Esophagus muscularis mucosa (tissue), 4 donors: ENCODE results near the gene MORC2. TPM values are rescaled to one million over a fixed set of nuclear protein-coding genes. Genes with fewer than 3 reads are reported as not detected.

Source experiments
- DNase-seq: peaks from one replicate; pipeline ENCODE4 v3.0.0-alpha.2; 2017; ENCODE audit errors: extremely low spot score
- H3K27ac ChIP-seq, 4 donors: fragments of 200-600 bp; sonication (generic); replicated peaks in 1 of 4; 1 replicate in 3 of 4; 2 replicates in 1 of 4; pipeline ENCODE4 v1.5.1; 2016 to 2019; ENCODE audit warnings: mild to moderate bottlenecking in 1 of 4
- H3K27me3 ChIP-seq, 4 donors: fragments of 200-600 bp; sonication (generic); one replicate each; pipeline versions ENCODE4 v1.5.1 to v1.6.0; 2016 to 2019
- H3K36me3 ChIP-seq, 4 donors: fragments of 200-600 bp; sonication (generic); one replicate each; pipeline ENCODE4 v1.5.1; 2016 to 2019
- H3K4me1 ChIP-seq, 4 donors: fragments of 200-600 bp; sonication (generic); one replicate each; pipeline ENCODE4 v1.5.1; 2016 to 2019
- H3K4me3 ChIP-seq, 4 donors: fragments of 200-600 bp; sonication (generic); 1 replicate in 2 of 4; 2 replicates in 2 of 4; pipeline ENCODE4 v1.5.1; 2016 to 2019; ENCODE audit warnings: mild to moderate bottlenecking in 4 of 4, moderate library complexity in 1 of 4
- H3K9me3 ChIP-seq, 4 donors: fragments of 200-600 bp; sonication (generic); 1 replicate in 3 of 4; 2 replicates in 1 of 4; pipeline ENCODE4 v1.5.1; 2016 to 2019
- CTCF ChIP-seq, 3 experiments: fragments of 200-600 bp in 2 of 3; fragments of 450-650 bp in 1 of 3; sonication (generic) in 2 of 3; IDR thresholded peaks; one replicate each; pipeline ENCODE4 v1.5.1; 2017 to 2019; ENCODE audit warnings: antibody characterized with exemption in 3 of 3, mild to moderate bottlenecking in 2 of 3, moderate library complexity in 1 of 3
- EP300 ChIP-seq: sonication (generic); formaldehyde crosslinking; IDR thresholded peaks from one replicate; pipeline ENCODE4 v1.6.1; 2017; ENCODE audit warnings: antibody characterized with exemption
- POLR2A ChIP-seq: fragments of 450-650 bp; IDR thresholded peaks from one replicate; pipeline ENCODE4 v1.6.1; 2017; ENCODE audit warnings: antibody characterized with exemption, moderate library complexity, mild to moderate bottlenecking, low read depth
- POLR2AphosphoS5 ChIP-seq, 2 donors: sonication (generic); formaldehyde crosslinking; IDR thresholded peaks; one replicate each; pipeline ENCODE4 v1.6.1; 2017; ENCODE audit warnings: antibody characterized with exemption in 2 of 2
- WGBS: methylation state at CpG from one replicate; pipeline ENCODE4 v1.1.5; 2018; 5-methylcytosine and 5-hydroxymethylcytosine counted together
- intact Hi-C: fragments of 100-400 bp; cut with DNase I; formaldehyde crosslinking; loops from one replicate; pipeline ENCODE4 v1.15.1; 2023
- total RNA-seq, 4 donors: library from RNA; depleted of rRNA; stranded (reverse); fragments of >200 nt; gene quantifications; one replicate each; pipeline versions ENCODE4 v1.1.0 to v1.2.1, GENCODE V29; 2016

MORC2 gene
- total RNA-seq, 4 donors from 2014 or later = 19.5 to 28.8 (median 23.8) TPM

DNA sequence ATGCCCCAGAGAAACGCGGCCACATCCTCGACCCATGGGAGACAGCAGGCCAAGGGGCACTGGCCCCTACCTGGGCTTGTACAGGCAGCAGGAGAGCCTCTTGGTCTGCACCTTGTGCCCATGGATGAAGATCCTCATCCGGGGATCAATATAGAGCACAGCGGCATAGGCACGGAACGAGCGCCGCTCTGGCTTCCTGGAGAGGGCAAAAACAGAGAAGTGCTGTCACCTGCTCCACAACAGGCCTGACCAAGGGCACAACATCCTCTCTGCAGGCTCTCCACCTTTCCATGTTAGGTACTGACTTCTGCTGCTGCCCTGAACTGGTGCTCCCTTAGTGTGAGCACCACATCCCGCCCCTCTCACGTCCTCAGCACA is 27.2 kb downstream of the MORC2 start:
- Histone ChIP-seq H3K9me3 (no peaks in the 10 kb centered on the region), H3K4me3 (no peak overlapping the region), H3K36me3 (peaks cover 81 to 100% (median 100%) of the 10 kb centered on the region in 4 donors), H3K27ac (no peak overlapping the region), H3K27me3 (no peaks in the 10 kb centered on the region), H3K4me1 (peaks cover under 1 to 5% (median 4%) of the 10 kb centered on the region in 4 donors)
- intact Hi-C loops = no loop called here
- 96% methylated on average over 10 of the region's 11 CpGs for WGBS
- no peak for TF ChIP-seq CTCF (IDR thresholded peaks at IDR 0.05)
- no peak for TF ChIP-seq EP300
- no peak for TF ChIP-seq POLR2AphosphoS5 (IDR thresholded peaks at IDR 0.05)
- TF ChIP-seq POLR2A = no peak
- no peak for DNase-seq

GRCh38 chr22:30940685-30941362 is 27.8 kb downstream of the MORC2 start:
- no peaks in the 10 kb centered on the region for H3K9me3 ChIP-seq
- H3K4me1 ChIP-seq = no peaks in the 10 kb centered on the region
- peaks cover 82 to 100% (median 100%) of the 10 kb centered on the region in 4 donors for H3K36me3 ChIP-seq
- no peak overlapping the region for H3K27ac ChIP-seq
- TF ChIP-seq EP300 (no peak), CTCF (IDR thresholded peaks at IDR 0.05) (no peak), POLR2A (no peak), POLR2AphosphoS5 (IDR thresholded peaks at IDR 0.05) (no peak)
- 84% methylated on average over 7 of the region's 7 CpGs for WGBS
- no peaks in the 10 kb centered on the region for H3K27me3 ChIP-seq
- intact Hi-C loops = no loop called here
- DNase-seq = no peak
- H3K4me3 ChIP-seq = no peak overlapping the region

DNA sequence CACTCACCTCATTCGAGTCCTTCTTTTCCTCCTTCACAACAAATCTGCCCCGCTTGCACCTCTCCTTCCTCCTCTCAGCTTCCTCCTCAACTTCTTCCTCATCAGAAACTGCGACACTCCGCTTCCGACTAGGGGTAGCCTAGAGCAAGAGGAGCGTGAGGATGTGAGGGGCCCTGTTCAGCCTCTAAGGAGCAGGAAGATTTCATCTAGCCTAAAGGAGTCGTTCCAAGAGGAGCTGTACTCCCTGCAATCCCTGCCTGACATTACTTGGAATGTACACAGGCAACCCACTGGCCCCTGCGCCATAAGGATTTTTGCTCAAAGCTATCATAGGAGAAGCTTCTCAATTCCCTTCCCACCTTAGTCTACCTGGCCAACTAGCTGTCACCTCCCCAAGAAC is 34.5 kb downstream of the MORC2 start:
- Histone ChIP-seq H3K27me3 (no peaks in the 10 kb centered on the region), H3K27ac (no peak overlapping the region), H3K4me1 (peaks cover 0 to 11% (median 0%) of the 10 kb centered on the region in 4 donors), H3K36me3 (peaks cover 80 to 100% (median 98%) of the 10 kb centered on the region in 4 donors), H3K4me3 (no peak overlapping the region), H3K9me3 (no peaks in the 10 kb centered on the region)
- peak; percentile 55 for DNase-seq
- 94% methylated on average over 8 of the region's 8 CpGs for WGBS
- TF ChIP-seq POLR2A = no peak
- no peak for TF ChIP-seq POLR2AphosphoS5 (IDR thresholded peaks at IDR 0.05)
- no peak for TF ChIP-seq CTCF (IDR thresholded peaks at IDR 0.05)
- TF ChIP-seq EP300 = no peak
- intact Hi-C loops = no loop called here

DNA sequence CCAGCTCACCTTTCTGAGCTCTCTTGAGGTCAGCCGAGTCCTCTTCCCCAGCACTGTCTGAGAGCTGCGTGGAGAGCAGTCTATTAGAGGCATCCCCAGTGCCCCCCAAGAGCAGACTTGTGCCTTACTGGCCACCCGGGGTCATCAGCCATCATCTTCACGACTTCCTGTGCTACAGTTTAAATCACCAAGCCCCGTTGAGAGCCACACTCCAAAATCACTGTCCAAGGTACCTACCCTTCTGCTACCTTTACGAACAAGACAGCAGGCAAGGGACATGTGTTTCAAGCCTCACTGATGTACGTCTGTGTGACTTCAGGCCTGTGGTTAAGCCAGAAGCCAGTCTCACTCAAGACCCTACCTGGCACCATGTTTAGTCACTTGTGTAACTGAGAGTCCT is 35.1 kb downstream of the MORC2 start:
- Histone ChIP-seq H3K9me3 (no peaks in the 10 kb centered on the region), H3K27ac (no peak overlapping the region), H3K4me1 (peaks cover 0 to 11% (median 0%) of the 10 kb centered on the region in 4 donors), H3K36me3 (peaks cover 76 to 100% (median 97%) of the 10 kb centered on the region in 4 donors), H3K4me3 (no peak overlapping the region), H3K27me3 (no peaks in the 10 kb centered on the region)
- TF ChIP-seq EP300 (no peak), CTCF (IDR thresholded peaks at IDR 0.05) (no peak), POLR2AphosphoS5 (IDR thresholded peaks at IDR 0.05) (no peak), POLR2A (no peak)
- 84% methylated on average over 7 of the region's 7 CpGs for WGBS
- DNase-seq = no peak
- intact Hi-C loops = no loop called here

GRCh38 chr22:30932661-30933060 is 35.9 kb downstream of the MORC2 start:
- H3K4me1 ChIP-seq = peaks cover 0 to 11% (median 0%) of the 10 kb centered on the region in 4 donors
- H3K27ac ChIP-seq = no peak overlapping the region
- intact Hi-C loops = no loop called here
- TF ChIP-seq CTCF (IDR thresholded peaks at IDR 0.05) = no peak
- TF ChIP-seq POLR2AphosphoS5 (IDR thresholded peaks at IDR 0.05) = no peak
- TF ChIP-seq POLR2A = no peak
- TF ChIP-seq EP300 = no peak
- H3K36me3 ChIP-seq = peaks cover 76 to 100% (median 97%) of the 10 kb centered on the region in 4 donors
- WGBS = 93% methylated on average over 16 of the region's 16 CpGs
- no peak for DNase-seq
- no peaks in the 10 kb centered on the region for H3K9me3 ChIP-seq
- no peaks in the 10 kb centered on the region for H3K27me3 ChIP-seq
- H3K4me3 ChIP-seq = no peak overlapping the region
